PC-3 (cell line): ENCODE data around the gene DUOX2. TPM values are rescaled to one million over a fixed set of nuclear protein-coding genes. Genes with fewer than 3 reads are reported as not detected.

Experiments used
- ATAC-seq: fragments of 200-7000 bp; cut with Tn5 transposase; 2 replicates; pipeline ENCODE4 v1.9.1; 2020; ENCODE audit warnings: mild to moderate bottlenecking, moderate library complexity
- BruUV-seq: library from RNA; stranded (reverse); fragments of 400-500 nt; replicated peaks from 2 replicates; lab custom pipeline; 2021; lab: Mats Ljungman, UMichigan
- CTCF ChIA-PET: fragments of 300-600 bp; sonication (Branson Sonifier 250); formaldehyde crosslinking; loops from one replicate; lab custom pipeline; 2022; ENCODE audit warnings: antibody characterized with exemption; lab: Charles Lee
- POLR2A ChIA-PET: fragments of 300-600 bp; sonication (Branson Sonifier 250); formaldehyde crosslinking; loops from one replicate; lab custom pipeline; 2022; ENCODE audit warnings: antibody characterized with exemption; ENCODE audit not compliant: unreplicated experiment; lab: Charles Lee
- DNase-seq: peaks from one replicate; pipeline ENCODE4 v3.0.0-alpha.2; 2015
- H2AFZ ChIP-seq: fragments of 300-600 bp; sonication (generic); 2 replicates; pipeline ENCODE4 v1.6.0; 2016; ENCODE audit warnings: antibody characterized with exemption, low read length
- H3F3A ChIP-seq: fragments of 300-600 bp; sonication (generic); one replicate; pipeline ENCODE4 v1.6.0; 2017; ENCODE audit warnings: antibody characterized with exemption, low read length, control low read depth, mild to moderate bottlenecking; ENCODE audit not compliant: unreplicated experiment
- H3K27ac ChIP-seq: fragments of 300-600 bp; sonication (generic); 2 replicates; pipeline ENCODE4 v1.5.1; 2016; ENCODE audit warnings: mild to moderate bottlenecking, low read length
- H3K27me3 ChIP-seq: fragments of 300-600 bp; sonication (generic); 2 replicates; pipeline ENCODE4 v1.6.1; 2016; ENCODE audit warnings: low read length, mixed read lengths
- H3K36me3 ChIP-seq: fragments of 300-600 bp; sonication (generic); 2 replicates; pipeline ENCODE4 v1.6.1; 2016; ENCODE audit warnings: low read depth, mixed run types, low read length, mixed read lengths
- H3K4me1 ChIP-seq: fragments of 300-600 bp; sonication (generic); 2 replicates; pipeline ENCODE4 v1.5.1; 2016; ENCODE audit warnings: low read length; ENCODE audit not compliant: insufficient read depth
- H3K4me2 ChIP-seq: fragments of 300-600 bp; sonication (generic); 2 replicates; pipeline ENCODE4 v1.6.0; 2016; ENCODE audit warnings: low read length
- H3K4me3 ChIP-seq: fragments of 300-600 bp; sonication (generic); 2 replicates; pipeline ENCODE4 v1.5.1; 2016; ENCODE audit warnings: mild to moderate bottlenecking, low read length, mixed read lengths
- H3K79me2 ChIP-seq: fragments of 300-600 bp; sonication (generic); 2 replicates; pipeline ENCODE4 v1.6.1; 2017; ENCODE audit warnings: low read length, mixed read lengths
- H3K9ac ChIP-seq: fragments of 300-600 bp; sonication (generic); 2 replicates; pipeline ENCODE4 v1.6.0; 2016; ENCODE audit warnings: mild to moderate bottlenecking, low read length
- H3K9me2 ChIP-seq: fragments of 300-600 bp; sonication (generic); replicated peaks from 2 replicates; pipeline ENCODE4 v1.6.1; 2016; ENCODE audit warnings: mixed run types, low read length, mixed read lengths
- H3K9me3 ChIP-seq: fragments of 300-600 bp; sonication (generic); 2 replicates; pipeline ENCODE4 v1.6.1; 2016; ENCODE audit warnings: low read length, mixed read lengths
- H4K20me1 ChIP-seq: fragments of 300-600 bp; sonication (generic); 2 replicates; pipeline ENCODE4 v1.6.1; 2016; ENCODE audit warnings: low read length, mixed read lengths
- EZH2 ChIP-seq: fragments of 300-600 bp; sonication (generic); IDR thresholded peaks from one replicate; pipeline ENCODE4 v1.6.1; 2017; ENCODE audit warnings: antibody characterized with exemption, mild to moderate bottlenecking, low read length; ENCODE audit not compliant: unreplicated experiment
- EZH2phosphoT487 ChIP-seq: fragments of 300-600 bp; sonication (generic); IDR thresholded peaks from 2 replicates; pipeline ENCODE4 v1.6.1; 2018; ENCODE audit warnings: mild to moderate bottlenecking, antibody characterized with exemption, low read length, borderline replicate concordance
- intact Hi-C: fragments of 100-400 bp; cut with micrococcal nuclease; formaldehyde crosslinking; loops from 2 replicates; pipeline ENCODE4 v1.9.0; 2023
- total RNA-seq: library from RNA; depleted of rRNA; stranded (reverse); fragments of >200 nt; gene quantifications from 2 replicates; pipeline ENCODE4 v1.2.3, GENCODE V29; 2014
- TF ChIP-seq, protein P1 (sequence below): fragments of 300-600 bp; sonication (generic); conservative IDR thresholded peaks from 2 replicates; pipeline ENCODE4 v1.5.1; 2017; ENCODE audit warnings: antibody characterized with exemption, low read depth, mild to moderate bottlenecking, low read length

The DUOX2 gene
- total RNA-seq, 1 experiment from 2014 or later, result not detected

DNA sequence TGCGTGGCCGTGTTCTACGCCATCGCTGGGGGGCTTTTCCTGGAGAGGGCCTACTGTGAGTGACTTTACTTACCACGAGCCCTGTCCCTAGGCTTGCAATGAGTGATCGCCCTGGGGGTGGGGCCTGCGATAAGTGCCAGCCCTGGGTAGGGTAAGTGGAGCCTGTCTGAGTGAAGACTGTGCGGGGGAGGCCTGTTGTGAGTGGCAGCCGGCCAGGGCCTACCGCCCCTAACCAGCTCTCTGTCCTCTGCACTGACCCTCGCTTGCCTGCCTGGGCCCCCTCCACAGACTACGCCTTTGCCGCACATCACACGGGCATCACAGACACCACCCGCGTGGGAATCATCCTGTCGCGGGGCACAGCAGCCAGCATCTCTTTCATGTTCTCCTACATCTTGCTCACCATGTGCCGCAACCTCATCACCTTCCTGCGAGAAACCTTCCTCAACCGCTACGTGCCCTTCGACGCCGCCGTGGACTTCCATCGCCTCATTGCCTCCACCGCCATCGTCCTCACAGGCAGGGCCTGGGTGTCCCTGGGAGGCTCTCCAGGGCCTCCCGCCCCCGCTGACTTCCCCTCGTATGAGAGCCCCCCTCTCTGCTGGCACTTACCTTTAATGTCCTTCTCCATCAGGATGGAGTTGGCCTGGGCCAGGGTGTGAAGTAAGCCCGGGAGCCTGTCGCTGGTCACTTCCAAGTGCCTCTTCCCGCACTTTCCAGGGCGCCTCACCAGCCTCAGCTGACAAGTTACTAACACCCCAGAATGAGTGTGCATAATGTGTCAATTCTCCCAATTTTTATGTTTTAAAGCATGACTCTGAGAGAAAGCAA, 38.2 kb upstream of the DUOX2 start:
- H3K27me3 ChIP-seq, result no peaks in the 10 kb centered on the region
- ChIA-PET POLR2A (no interaction called here), CTCF (no interaction called here)
- no peaks in the 10 kb centered on the region for H3K9me2 ChIP-seq
- no peak overlapping the region for H2AFZ ChIP-seq
- no peak overlapping the region for H3K27ac ChIP-seq
- H3K36me3 ChIP-seq, result no peaks in the 10 kb centered on the region
- no peak overlapping the region for H3K9ac ChIP-seq
- intact Hi-C loops, result no loop called here
- no peaks in the 10 kb centered on the region for H3K79me2 ChIP-seq
- TF ChIP-seq EZH2phosphoT487 (no peak), EZH2 (no peak)
- TF ChIP-seq, protein P1, sequence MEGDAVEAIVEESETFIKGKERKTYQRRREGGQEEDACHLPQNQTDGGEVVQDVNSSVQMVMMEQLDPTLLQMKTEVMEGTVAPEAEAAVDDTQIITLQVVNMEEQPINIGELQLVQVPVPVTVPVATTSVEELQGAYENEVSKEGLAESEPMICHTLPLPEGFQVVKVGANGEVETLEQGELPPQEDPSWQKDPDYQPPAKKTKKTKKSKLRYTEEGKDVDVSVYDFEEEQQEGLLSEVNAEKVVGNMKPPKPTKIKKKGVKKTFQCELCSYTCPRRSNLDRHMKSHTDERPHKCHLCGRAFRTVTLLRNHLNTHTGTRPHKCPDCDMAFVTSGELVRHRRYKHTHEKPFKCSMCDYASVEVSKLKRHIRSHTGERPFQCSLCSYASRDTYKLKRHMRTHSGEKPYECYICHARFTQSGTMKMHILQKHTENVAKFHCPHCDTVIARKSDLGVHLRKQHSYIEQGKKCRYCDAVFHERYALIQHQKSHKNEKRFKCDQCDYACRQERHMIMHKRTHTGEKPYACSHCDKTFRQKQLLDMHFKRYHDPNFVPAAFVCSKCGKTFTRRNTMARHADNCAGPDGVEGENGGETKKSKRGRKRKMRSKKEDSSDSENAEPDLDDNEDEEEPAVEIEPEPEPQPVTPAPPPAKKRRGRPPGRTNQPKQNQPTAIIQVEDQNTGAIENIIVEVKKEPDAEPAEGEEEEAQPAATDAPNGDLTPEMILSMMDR, result no peak
- no peak overlapping the region for H3K4me2 ChIP-seq
- no peaks in the 10 kb centered on the region for H3F3A ChIP-seq
- no peak overlapping the region for H3K4me3 ChIP-seq
- H3K9me3 ChIP-seq, result no peaks in the 10 kb centered on the region
- H3K4me1 ChIP-seq, result peaks cover 18% of the 10 kb centered on the region
- no TSS peak for BruUV-seq
- DNase-seq (no peak), ATAC-seq (no peak)
- H4K20me1 ChIP-seq, result no peaks in the 10 kb centered on the region

DNA sequence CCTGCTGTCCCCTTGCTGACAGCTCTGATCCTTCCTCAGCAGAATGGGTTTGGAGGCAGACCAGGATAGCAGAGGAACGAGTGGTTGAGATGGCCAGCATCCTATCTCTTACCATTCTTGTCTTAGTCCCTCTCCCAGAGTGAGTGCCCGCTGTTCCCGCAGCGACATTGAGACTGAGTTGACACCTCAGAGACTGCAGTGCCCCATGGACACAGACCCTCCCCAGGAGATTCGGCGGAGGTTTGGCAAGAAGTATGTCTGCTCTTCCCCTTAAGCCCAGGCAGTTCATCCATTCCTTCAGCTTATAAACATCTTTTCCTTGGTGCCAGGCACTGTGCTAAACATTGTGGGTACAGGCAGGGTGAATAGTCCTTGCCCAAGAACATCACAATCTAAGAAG, 37.0 kb upstream of the DUOX2 start:
- Histone ChIP-seq H4K20me1 (no peaks in the 10 kb centered on the region), H3K9me3 (no peaks in the 10 kb centered on the region), H3K9ac (no peak overlapping the region), H3K9me2 (no peaks in the 10 kb centered on the region), H3K27me3 (no peaks in the 10 kb centered on the region), H3K27ac (no peak overlapping the region), H3K4me2 (no peak overlapping the region), H2AFZ (no peak overlapping the region), H3K4me1 (peaks cover 18% of the 10 kb centered on the region), H3F3A (no peaks in the 10 kb centered on the region), H3K4me3 (no peak overlapping the region), H3K79me2 (no peaks in the 10 kb centered on the region), H3K36me3 (no peaks in the 10 kb centered on the region)
- ATAC-seq (no peak), DNase-seq (no peak)
- BruUV-seq, result no TSS peak
- CTCF ChIA-PET, result no interaction called here
- TF ChIP-seq, protein P1, result no peak
- TF ChIP-seq EZH2 (no peak), EZH2phosphoT487 (no peak)
- POLR2A ChIA-PET, result interaction anchor here (0.6 kb wide), 1 partner anchor 137 kb away, joined by 3 read pairs; no protein-coding TSS in a partner anchor
- intact Hi-C loops, result no loop called here

DNA sequence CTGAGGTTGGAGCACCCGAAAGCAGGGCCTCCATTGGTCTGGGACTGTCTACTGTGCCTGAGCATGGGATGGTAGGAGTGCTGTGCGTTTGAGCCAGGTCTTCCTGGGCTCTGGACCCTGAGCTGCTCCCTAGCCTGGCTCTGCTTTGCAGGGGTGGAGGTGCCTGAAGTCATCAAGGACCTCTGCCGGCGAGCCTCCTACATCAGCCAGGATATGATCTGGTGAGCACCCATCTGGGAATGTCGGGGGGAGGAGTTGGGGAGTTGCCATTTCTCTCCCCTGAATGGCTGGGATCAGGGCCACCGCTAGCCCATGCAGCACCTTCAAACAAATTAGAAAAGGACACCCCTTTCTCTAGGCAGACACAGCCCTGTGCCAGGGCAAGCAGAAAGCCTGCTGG, 36.5 kb upstream of the DUOX2 start:
- Histone ChIP-seq H2AFZ (no peak overlapping the region), H4K20me1 (no peaks in the 10 kb centered on the region), H3K27ac (no peak overlapping the region), H3K4me1 (peaks cover 18% of the 10 kb centered on the region), H3K36me3 (no peaks in the 10 kb centered on the region), H3F3A (no peaks in the 10 kb centered on the region), H3K4me3 (no peak overlapping the region), H3K4me2 (no peak overlapping the region), H3K9me3 (no peaks in the 10 kb centered on the region), H3K27me3 (no peaks in the 10 kb centered on the region), H3K79me2 (no peaks in the 10 kb centered on the region), H3K9ac (no peak overlapping the region), H3K9me2 (no peaks in the 10 kb centered on the region)
- TF ChIP-seq EZH2phosphoT487, result no peak
- TF ChIP-seq, protein P1, result no peak
- TF ChIP-seq EZH2, result no peak
- ChIA-PET POLR2A (no interaction called here), CTCF (no interaction called here)
- DNase-seq, result no peak
- intact Hi-C loops, result no loop called here
- ATAC-seq, result no peak
- BruUV-seq, result no TSS peak
